Thyroid gland (tissue), 4 donors: ENCODE data around the gene USP3. TPM values are rescaled to one million over a fixed set of nuclear protein-coding genes. Genes with fewer than 3 reads are reported as not detected.

Experiments
- DNase-seq, 2 donors: peaks; one replicate each; pipeline ENCODE4 v3.0.0-alpha.2; 2019
- H3K27ac ChIP-seq, 3 donors: fragments of 200-600 bp; sonication (generic); 1 replicate in 2 of 3; 2 replicates in 1 of 3; pipeline ENCODE4 v1.5.1; 2016 to 2019; ENCODE audit warnings: mild to moderate bottlenecking in 1 of 3, moderate library complexity in 1 of 3
- H3K27me3 ChIP-seq: fragments of 200-600 bp; sonication (generic); one replicate; pipeline ENCODE4 v1.5.1; 2019
- H3K36me3 ChIP-seq, 2 donors: fragments of 200-600 bp; sonication (generic); one replicate each; pipeline ENCODE4 v1.5.1; 2016 to 2019
- H3K4me1 ChIP-seq, 2 donors: fragments of 200-600 bp; sonication (generic); one replicate each; pipeline ENCODE4 v1.5.1; 2017 to 2019
- H3K4me3 ChIP-seq, 3 donors: fragments of 200-600 bp; sonication (generic); replicated peaks in 1 of 3; 1 replicate in 2 of 3; 2 replicates in 1 of 3; pipeline ENCODE4 v1.5.1; 2016; ENCODE audit warnings: mild to moderate bottlenecking in 1 of 3
- H3K9me3 ChIP-seq: fragments of 200-600 bp; sonication (generic); one replicate; pipeline ENCODE4 v1.5.1; 2017
- POLR2A ChIP-seq, 2 donors: fragments of 450-650 bp; IDR thresholded peaks; one replicate each; pipeline ENCODE4 v1.6.1; 2017; ENCODE audit warnings: antibody characterized with exemption in 2 of 2, mild to moderate bottlenecking in 2 of 2, moderate library complexity in 1 of 2
- WGBS, 2 donors: methylation state at CpG; one replicate each; pipeline ENCODE4 v1.1.5; 2017; 5-methylcytosine and 5-hydroxymethylcytosine counted together
- intact Hi-C: fragments of 100-400 bp; cut with DNase I; formaldehyde crosslinking; loops from one replicate; pipeline ENCODE4 v1.15.1; 2023
- total RNA-seq, 4 donors: library from RNA; depleted of rRNA; stranded (reverse); fragments of >200 nt; gene quantifications; one replicate each; pipeline ENCODE4 v1.2.3, GENCODE V29; 2016
- TF ChIP-seq, protein P1 (sequence below), 6 experiments: fragments of 200-600 bp in 3 of 6; fragments of 450-650 bp in 3 of 6; sonication (generic) in 3 of 6; IDR thresholded peaks; one replicate each; pipeline ENCODE4 v1.5.1; 2016 to 2019; ENCODE audit warnings: antibody characterized with exemption in 6 of 6, mild to moderate bottlenecking in 2 of 6, inconsistent platforms in 1 of 6, moderate library complexity in 1 of 6

Gene USP3
- total RNA-seq, 4 donors from 2014 or later, result 42.9 to 82.2 (median 53.7) TPM

DNA sequence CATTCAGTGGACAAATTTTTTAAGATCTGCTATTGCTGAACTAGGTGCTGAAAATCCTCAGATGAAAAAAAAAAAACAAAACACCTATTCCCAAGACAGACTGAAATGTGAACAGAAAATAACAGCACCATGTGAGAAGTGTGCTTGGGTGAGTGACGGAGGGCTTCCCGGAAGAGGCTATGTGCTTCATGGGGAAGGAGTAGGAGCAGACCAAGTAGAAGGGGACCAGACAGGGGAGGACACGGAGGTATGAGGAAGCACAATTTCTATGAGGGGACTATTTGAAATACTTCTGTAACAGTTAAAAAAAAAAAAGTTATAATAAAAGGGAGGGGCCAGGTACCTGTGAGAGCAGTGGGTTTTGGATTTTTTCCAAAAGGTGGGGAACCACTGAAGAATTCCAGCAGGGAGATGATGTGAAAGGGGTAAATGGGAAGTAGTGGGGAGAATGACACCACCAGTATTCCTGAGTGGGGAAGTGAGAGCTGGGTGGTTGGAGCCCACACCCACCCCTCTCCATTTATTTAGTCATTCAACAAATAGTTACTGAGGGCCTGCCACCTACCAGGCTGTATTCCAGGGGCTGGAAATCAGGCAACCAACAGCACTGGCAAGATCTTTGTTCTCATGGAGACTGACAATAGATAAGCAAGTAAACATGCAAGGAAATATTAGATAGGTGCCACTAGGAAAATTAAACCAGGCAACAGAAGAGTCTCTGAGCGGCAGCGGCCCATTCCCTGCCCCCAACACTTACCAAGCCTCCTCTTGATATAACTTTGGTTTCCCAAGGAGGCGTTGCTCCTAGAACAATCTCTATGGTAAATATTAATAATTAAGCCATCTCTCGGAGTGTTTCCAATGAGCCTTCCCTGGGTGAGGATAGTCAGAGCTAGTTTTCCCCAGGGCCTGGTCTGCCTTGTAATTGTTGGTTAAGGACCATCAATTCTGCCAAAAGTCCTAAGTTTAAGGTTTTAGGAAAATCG is 3.8 kb upstream of the USP3 start:
- no peak for TF ChIP-seq POLR2A (IDR thresholded peaks at IDR 0.05)
- WGBS, 2 donors, result 78 to 88% methylated on average over 8 of the region's 8 CpGs
- intact Hi-C loops, result loop anchor here (5.0 to 10.0 kb wide), 2 partner anchors 54 to 97 kb away; partner anchors contain the start of gene FBXL22
- H3K4me3 ChIP-seq, result no peak overlapping the region
- H3K27me3 ChIP-seq, result no peaks in the 10 kb centered on the region
- peaks cover 0 to 21% of the 10 kb centered on the region in 2 donors for H3K4me1 ChIP-seq
- no peaks in the 10 kb centered on the region for H3K36me3 ChIP-seq
- peak overlapping the region in 1 of 3 donors; percentile 86 for H3K27ac ChIP-seq
- H3K9me3 ChIP-seq, result no peaks in the 10 kb centered on the region
- DNase-seq, result no peak

- intact Hi-C loops, result loop anchor here (5.0 to 10.0 kb wide), 2 partner anchors 53 to 96 kb away; partner anchors contain the start of gene FBXL22
- peak overlapping the region; percentile 43 to 86 (median 63) for H3K27ac ChIP-seq
- no peaks in the 10 kb centered on the region for H3K9me3 ChIP-seq
- no peaks in the 10 kb centered on the region for H3K27me3 ChIP-seq
- DNase-seq, result peak; percentile 51 to 78
- no peak overlapping the region for H3K4me3 ChIP-seq
- WGBS, 2 donors, result 20 to 51% methylated on average over 21 of the region's 21 CpGs
- TF ChIP-seq, protein P1, sequence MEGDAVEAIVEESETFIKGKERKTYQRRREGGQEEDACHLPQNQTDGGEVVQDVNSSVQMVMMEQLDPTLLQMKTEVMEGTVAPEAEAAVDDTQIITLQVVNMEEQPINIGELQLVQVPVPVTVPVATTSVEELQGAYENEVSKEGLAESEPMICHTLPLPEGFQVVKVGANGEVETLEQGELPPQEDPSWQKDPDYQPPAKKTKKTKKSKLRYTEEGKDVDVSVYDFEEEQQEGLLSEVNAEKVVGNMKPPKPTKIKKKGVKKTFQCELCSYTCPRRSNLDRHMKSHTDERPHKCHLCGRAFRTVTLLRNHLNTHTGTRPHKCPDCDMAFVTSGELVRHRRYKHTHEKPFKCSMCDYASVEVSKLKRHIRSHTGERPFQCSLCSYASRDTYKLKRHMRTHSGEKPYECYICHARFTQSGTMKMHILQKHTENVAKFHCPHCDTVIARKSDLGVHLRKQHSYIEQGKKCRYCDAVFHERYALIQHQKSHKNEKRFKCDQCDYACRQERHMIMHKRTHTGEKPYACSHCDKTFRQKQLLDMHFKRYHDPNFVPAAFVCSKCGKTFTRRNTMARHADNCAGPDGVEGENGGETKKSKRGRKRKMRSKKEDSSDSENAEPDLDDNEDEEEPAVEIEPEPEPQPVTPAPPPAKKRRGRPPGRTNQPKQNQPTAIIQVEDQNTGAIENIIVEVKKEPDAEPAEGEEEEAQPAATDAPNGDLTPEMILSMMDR (IDR thresholded peaks at IDR 0.05), result no peak
- TF ChIP-seq POLR2A (IDR thresholded peaks at IDR 0.05), result peak in 1 of 2 donors; percentile 9
- H3K36me3 ChIP-seq, result no peaks in the 10 kb centered on the region
- peaks cover 5 to 26% of the 10 kb centered on the region in 2 donors for H3K4me1 ChIP-seq
Measured at GRCh38 chr15:63501256-63502089, 2.9 kb upstream of the USP3 start.

GRCh38 chr15:63502137-63502766 is 2.1 kb upstream of the USP3 start:
- intact Hi-C loops, result loop anchor here (5.0 to 10.0 kb wide), 2 partner anchors 53 to 95 kb away; partner anchors contain the start of gene FBXL22
- 83 to 87% methylated on average over 15 of the region's 15 CpGs for WGBS, 2 donors
- TF ChIP-seq, protein P1 (IDR thresholded peaks at IDR 0.05), result no peak
- no peak for TF ChIP-seq POLR2A (IDR thresholded peaks at IDR 0.05)
- H3K27ac ChIP-seq, result peak overlapping the region; percentile 86 to 93 (median 86)
- no peak overlapping the region for H3K4me3 ChIP-seq
- H3K27me3 ChIP-seq, result no peaks in the 10 kb centered on the region
- peaks cover 13 to 34% of the 10 kb centered on the region in 2 donors for H3K4me1 ChIP-seq
- no peak for DNase-seq
- H3K36me3 ChIP-seq, result no peaks in the 10 kb centered on the region
- H3K9me3 ChIP-seq, result no peaks in the 10 kb centered on the region

- no peaks in the 10 kb centered on the region for H3K27me3 ChIP-seq
- no peaks in the 10 kb centered on the region for H3K9me3 ChIP-seq
- WGBS, 2 donors, result 51 to 52% methylated on average over 34 of the region's 34 CpGs
- DNase-seq, result peak; percentile 55 to 59
- peak overlapping the region; percentile 86 to 93 (median 86) for H3K27ac ChIP-seq
- H3K4me1 ChIP-seq, result peaks cover 20 to 42% of the 10 kb centered on the region in 2 donors
- peak in 1 of 2 donors; percentile 14 for TF ChIP-seq POLR2A (IDR thresholded peaks at IDR 0.05)
- TF ChIP-seq, protein P1 (IDR thresholded peaks at IDR 0.05), result no peak
- intact Hi-C loops, result loop anchor here (5.0 to 10.0 kb wide), 2 partner anchors 52 to 94 kb away; partner anchors contain the start of gene FBXL22
- H3K36me3 ChIP-seq, result no peaks in the 10 kb centered on the region
- peak overlapping the region in 1 of 3 donors; percentile 79 for H3K4me3 ChIP-seq
Measured at GRCh38 chr15:63502843-63503738, 1.3 kb upstream of the USP3 start.
